PC-3 (cell line): ENCODE data around the gene NTRK1. TPM values are rescaled to one million over a fixed set of nuclear protein-coding genes. Genes with fewer than 3 reads are reported as not detected.

ENCODE experiments used
- ATAC-seq: fragments of 200-7000 bp; cut with Tn5 transposase; 2 replicates; pipeline ENCODE4 v1.9.1; 2020; ENCODE audit warnings: mild to moderate bottlenecking, moderate library complexity
- BruUV-seq: library from RNA; stranded (reverse); fragments of 400-500 nt; replicated peaks from 2 replicates; lab custom pipeline; 2021; lab: Mats Ljungman, UMichigan
- CTCF ChIA-PET: fragments of 300-600 bp; sonication (Branson Sonifier 250); formaldehyde crosslinking; loops from one replicate; lab custom pipeline; 2022; ENCODE audit warnings: antibody characterized with exemption; lab: Charles Lee
- POLR2A ChIA-PET: fragments of 300-600 bp; sonication (Branson Sonifier 250); formaldehyde crosslinking; loops from one replicate; lab custom pipeline; 2022; ENCODE audit warnings: antibody characterized with exemption; ENCODE audit not compliant: unreplicated experiment; lab: Charles Lee
- DNase-seq: peaks from one replicate; pipeline ENCODE4 v3.0.0-alpha.2; 2015
- H2AFZ ChIP-seq: fragments of 300-600 bp; sonication (generic); 2 replicates; pipeline ENCODE4 v1.6.0; 2016; ENCODE audit warnings: antibody characterized with exemption, low read length
- H3F3A ChIP-seq: fragments of 300-600 bp; sonication (generic); one replicate; pipeline ENCODE4 v1.6.0; 2017; ENCODE audit warnings: antibody characterized with exemption, low read length, control low read depth, mild to moderate bottlenecking; ENCODE audit not compliant: unreplicated experiment
- H3K27ac ChIP-seq: fragments of 300-600 bp; sonication (generic); 2 replicates; pipeline ENCODE4 v1.5.1; 2016; ENCODE audit warnings: mild to moderate bottlenecking, low read length
- H3K27me3 ChIP-seq: fragments of 300-600 bp; sonication (generic); 2 replicates; pipeline ENCODE4 v1.6.1; 2016; ENCODE audit warnings: low read length, mixed read lengths
- H3K36me3 ChIP-seq: fragments of 300-600 bp; sonication (generic); 2 replicates; pipeline ENCODE4 v1.6.1; 2016; ENCODE audit warnings: low read depth, mixed run types, low read length, mixed read lengths
- H3K4me1 ChIP-seq: fragments of 300-600 bp; sonication (generic); 2 replicates; pipeline ENCODE4 v1.5.1; 2016; ENCODE audit warnings: low read length; ENCODE audit not compliant: insufficient read depth
- H3K4me2 ChIP-seq: fragments of 300-600 bp; sonication (generic); 2 replicates; pipeline ENCODE4 v1.6.0; 2016; ENCODE audit warnings: low read length
- H3K4me3 ChIP-seq: fragments of 300-600 bp; sonication (generic); 2 replicates; pipeline ENCODE4 v1.5.1; 2016; ENCODE audit warnings: mild to moderate bottlenecking, low read length, mixed read lengths
- H3K79me2 ChIP-seq: fragments of 300-600 bp; sonication (generic); 2 replicates; pipeline ENCODE4 v1.6.1; 2017; ENCODE audit warnings: low read length, mixed read lengths
- H3K9ac ChIP-seq: fragments of 300-600 bp; sonication (generic); 2 replicates; pipeline ENCODE4 v1.6.0; 2016; ENCODE audit warnings: mild to moderate bottlenecking, low read length
- H3K9me2 ChIP-seq: fragments of 300-600 bp; sonication (generic); replicated peaks from 2 replicates; pipeline ENCODE4 v1.6.1; 2016; ENCODE audit warnings: mixed run types, low read length, mixed read lengths
- H3K9me3 ChIP-seq: fragments of 300-600 bp; sonication (generic); 2 replicates; pipeline ENCODE4 v1.6.1; 2016; ENCODE audit warnings: low read length, mixed read lengths
- H4K20me1 ChIP-seq: fragments of 300-600 bp; sonication (generic); 2 replicates; pipeline ENCODE4 v1.6.1; 2016; ENCODE audit warnings: low read length, mixed read lengths
- CTCF ChIP-seq: fragments of 300-600 bp; sonication (generic); conservative IDR thresholded peaks from 2 replicates; pipeline ENCODE4 v1.5.1; 2017; ENCODE audit warnings: antibody characterized with exemption, low read depth, mild to moderate bottlenecking, low read length
- EZH2 ChIP-seq: fragments of 300-600 bp; sonication (generic); IDR thresholded peaks from one replicate; pipeline ENCODE4 v1.6.1; 2017; ENCODE audit warnings: antibody characterized with exemption, mild to moderate bottlenecking, low read length; ENCODE audit not compliant: unreplicated experiment
- EZH2phosphoT487 ChIP-seq: fragments of 300-600 bp; sonication (generic); IDR thresholded peaks from 2 replicates; pipeline ENCODE4 v1.6.1; 2018; ENCODE audit warnings: mild to moderate bottlenecking, antibody characterized with exemption, low read length, borderline replicate concordance
- intact Hi-C: fragments of 100-400 bp; cut with micrococcal nuclease; formaldehyde crosslinking; loops from 2 replicates; pipeline ENCODE4 v1.9.0; 2023
- total RNA-seq: library from RNA; depleted of rRNA; stranded (reverse); fragments of >200 nt; gene quantifications from 2 replicates; pipeline ENCODE4 v1.2.3, GENCODE V29; 2014

NTRK1 gene
- total RNA-seq, 1 experiment from 2014 or later = 0.15 TPM

- ChIA-PET CTCF (no interaction called here), POLR2A (no interaction called here)
- H3K9me3 ChIP-seq = no peaks in the 10 kb centered on the region
- no peak for ATAC-seq
- no peaks in the 10 kb centered on the region for H3K27me3 ChIP-seq
- intact Hi-C loops = no loop called here
- H3K27ac ChIP-seq = no peak overlapping the region
- no peak overlapping the region for H2AFZ ChIP-seq
- no TSS peak for BruUV-seq
- H3K36me3 ChIP-seq = no peaks in the 10 kb centered on the region
- TF ChIP-seq CTCF (no peak), EZH2 (no peak), EZH2phosphoT487 (no peak)
- peaks cover 10% of the 10 kb centered on the region for H3F3A ChIP-seq
- H3K4me3 ChIP-seq = no peak overlapping the region
- no peaks in the 10 kb centered on the region for H4K20me1 ChIP-seq
- H3K4me1 ChIP-seq = peaks cover 34% of the 10 kb centered on the region
- no peaks in the 10 kb centered on the region for H3K79me2 ChIP-seq
- no peaks in the 10 kb centered on the region for H3K9me2 ChIP-seq
- peak overlapping the region; percentile 89; the same call in 1 of the 2 replicates for H3K4me2 ChIP-seq
- H3K9ac ChIP-seq = no peak overlapping the region
- DNase-seq = no peak
These were observed 38.5 kb downstream of the NTRK1 start for GRCh38 chr1:156898971-156899664.

GRCh38 chr1:156899956-156900718 is 39.5 kb downstream of the NTRK1 start:
- ChIA-PET POLR2A (no interaction called here), CTCF (no interaction called here)
- intact Hi-C loops = no loop called here
- Histone ChIP-seq H2AFZ (no peak overlapping the region), H3K27me3 (no peaks in the 10 kb centered on the region), H3F3A (peaks cover 10% of the 10 kb centered on the region), H3K36me3 (no peaks in the 10 kb centered on the region), H3K27ac (no peak overlapping the region), H3K4me3 (no peak overlapping the region), H3K79me2 (no peaks in the 10 kb centered on the region), H3K4me2 (no peak overlapping the region), H3K4me1 (peaks cover 34% of the 10 kb centered on the region), H3K9me2 (no peaks in the 10 kb centered on the region), H4K20me1 (no peaks in the 10 kb centered on the region), H3K9me3 (no peaks in the 10 kb centered on the region), H3K9ac (no peak overlapping the region)
- ATAC-seq = no peak
- no peak for TF ChIP-seq EZH2
- TF ChIP-seq EZH2phosphoT487 = no peak
- TF ChIP-seq CTCF = no peak
- no peak for DNase-seq
- BruUV-seq = no TSS peak
